ENCODE data around the gene RNF123. TPM values are rescaled to one million over a fixed set of nuclear protein-coding genes. Genes with fewer than 3 reads are reported as not detected.

Gene RNF123
- total RNA-seq, 1 experiment from 2014 or later = 23.1 TPM

GRCh38 chr3:49674497-49674983, 14.8 kb upstream of the RNF123 start:
- POLR2A ChIA-PET = no interaction called here
- in situ Hi-C loops (cut with HindIII; ENCODE audit: low pct_unique_long_range_greater_than_20kb, low sequenced_read_pairs) = no loop called here

DNA sequence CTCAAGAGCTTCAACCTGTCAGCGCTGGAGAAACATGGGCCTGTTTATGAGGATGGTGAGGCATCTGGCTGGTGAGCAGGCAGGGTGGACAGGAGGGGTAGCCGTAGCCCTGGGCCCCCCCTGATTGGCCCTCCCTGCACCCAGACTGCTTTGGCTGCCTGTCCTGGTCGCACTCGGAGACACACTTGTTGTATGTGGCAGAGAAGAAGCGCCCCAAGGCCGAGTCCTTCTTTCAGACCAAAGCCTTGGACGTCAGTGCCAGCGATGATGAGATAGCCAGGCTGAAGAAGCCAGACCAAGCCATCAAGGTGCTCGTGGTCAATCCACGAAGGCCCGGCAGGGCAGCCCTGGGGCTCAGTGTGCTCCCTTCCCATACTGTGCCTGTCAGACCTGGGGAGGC, 13.4 kb upstream of the RNF123 start:
- H3K9me3 ChIP-seq (ENCODE audit: control insufficient read depth, insufficient read depth, low read depth, low read length) = no peaks in the 10 kb centered on the region
- in situ Hi-C loops (cut with HindIII; ENCODE audit: low pct_unique_long_range_greater_than_20kb, low sequenced_read_pairs) = no loop called here
- TF ChIP-seq SIN3A (IDR thresholded peaks at IDR 0.05; ENCODE audit: borderline replicate concordance, insufficient read depth, low read depth, low read length) = no peak
- no peak for TF ChIP-seq TCF7L2 (IDR thresholded peaks at IDR 0.05; ENCODE audit: low read depth, low read length)
- TF ChIP-seq REST (IDR thresholded peaks at IDR 0.05; ENCODE audit: insufficient read depth in 1 of 2, low read depth in 2 of 2, low read length in 1 of 2) = no peak
- no peak for TF ChIP-seq CTCF (IDR thresholded peaks at IDR 0.05)
- TF ChIP-seq POLR2AphosphoS5 (IDR thresholded peaks at IDR 0.05; ENCODE audit: low read depth, low read length) = no peak
- peaks cover 4% of the 10 kb centered on the region for H3K36me3 ChIP-seq (ENCODE audit: control insufficient read depth, insufficient read depth, low read length)
- DNase-seq (ENCODE audit: low read depth, low spot score) (no peak), ATAC-seq (no peak)
- H3K4me3 ChIP-seq (ENCODE audit: low read depth in 2 of 2, low read length in 2 of 2) = no peak overlapping the region
- H3K4me1 ChIP-seq (ENCODE audit: control insufficient read depth, insufficient read depth, low read length) = peaks cover 3% of the 10 kb centered on the region; the same call in 1 of the 2 replicates
- intact Hi-C loops (cut with micrococcal nuclease; ENCODE audit: unreplicated experiment) = no loop called here
- BruUV-seq (replicated peaks) = TSS peak; percentile 69
- ChIA-PET POLR2A (interaction anchor here (0.5 kb wide), 1 partner anchor 209 kb away, joined by 7 read pairs; no protein-coding TSS in a partner anchor), CTCF (no interaction called here)
- no peaks in the 10 kb centered on the region for H3K27me3 ChIP-seq (ENCODE audit: control insufficient read depth, insufficient read depth, low read length)
- no peak overlapping the region for H3K27ac ChIP-seq (ENCODE audit: low read length)

More at GRCh38 chr3:49674497-49674983, 14.8 kb upstream of the RNF123 start:
- Histone ChIP-seq H3K9me3 (ENCODE audit: control insufficient read depth, insufficient read depth, low read depth, low read length) (no peaks in the 10 kb centered on the region), H3K27ac (ENCODE audit: low read length) (peak overlapping the region; percentile 94), H3K27me3 (ENCODE audit: control insufficient read depth, insufficient read depth, low read length) (no peaks in the 10 kb centered on the region), H3K4me1 (ENCODE audit: control insufficient read depth, insufficient read depth, low read length) (peaks cover 4% of the 10 kb centered on the region), H3K36me3 (ENCODE audit: control insufficient read depth, insufficient read depth, low read length) (peaks cover 4% of the 10 kb centered on the region), H3K4me3 (ENCODE audit: low read depth in 2 of 2, low read length in 2 of 2) (peak overlapping the region; percentile 54 to 85)
- no TSS peak for BruUV-seq (replicated peaks)
- no peak for DNase-seq (ENCODE audit: low read depth, low spot score)
- CTCF ChIA-PET = no interaction called here
- peak; percentile 27 for ATAC-seq
- intact Hi-C loops (cut with micrococcal nuclease; ENCODE audit: unreplicated experiment) = no loop called here
- TF ChIP-seq TCF7L2 (IDR thresholded peaks at IDR 0.05; ENCODE audit: low read depth, low read length) (no peak), POLR2AphosphoS5 (IDR thresholded peaks at IDR 0.05; ENCODE audit: low read depth, low read length) (no peak), SIN3A (IDR thresholded peaks at IDR 0.05; ENCODE audit: borderline replicate concordance, insufficient read depth, low read depth, low read length) (no peak), CTCF (IDR thresholded peaks at IDR 0.05) (no peak), REST (IDR thresholded peaks at IDR 0.05; ENCODE audit: insufficient read depth in 1 of 2, low read depth in 2 of 2, low read length in 1 of 2) (no peak)

Data from Panc1 (cell line).